Transverse colon (tissue), 4 donors: ENCODE results near the gene TEX36. TPM values are rescaled to one million over a fixed set of nuclear protein-coding genes. Genes with fewer than 3 reads are reported as not detected.

Experiments
- DNase-seq: peaks from one replicate; pipeline ENCODE4 v3.0.0-alpha.2; 2019
- H3K27ac ChIP-seq, 4 donors: fragments of 200-600 bp; sonication (generic); 2 replicates each; pipeline ENCODE4 v1.5.1; 2016 to 2018; ENCODE audit warnings: inconsistent platforms in 4 of 4
- H3K27me3 ChIP-seq: fragments of 200-600 bp; sonication (generic); 2 replicates; pipeline ENCODE4 v1.5.1; 2017; ENCODE audit warnings: inconsistent platforms
- H3K36me3 ChIP-seq, 4 donors: fragments of 200-600 bp; sonication (generic); 2 replicates each; pipeline ENCODE4 v1.5.1; 2017 to 2019; ENCODE audit warnings: inconsistent platforms in 4 of 4
- H3K4me1 ChIP-seq, 4 donors: fragments of 200-600 bp; sonication (generic); 2 replicates each; pipeline ENCODE4 v1.5.1; 2017 to 2020; ENCODE audit warnings: inconsistent platforms in 4 of 4
- H3K4me3 ChIP-seq, 4 donors: fragments of 200-600 bp; sonication (generic); 1 replicate in 1 of 4; 2 replicates in 3 of 4; pipeline versions ENCODE4 v1.5.1 to v1.6.1; 2017 to 2019; ENCODE audit warnings: inconsistent platforms in 4 of 4
- H3K9me3 ChIP-seq, 2 donors: fragments of 200-600 bp; sonication (generic); 2 replicates each; pipeline ENCODE4 v1.5.1; 2017 to 2019; ENCODE audit warnings: inconsistent platforms in 2 of 2
- CTCF ChIP-seq, 5 experiments: fragments of 200-600 bp in 3 of 5; fragments of 450-650 bp in 2 of 5; sonication (generic) in 3 of 5; IDR thresholded peaks; 1 replicate in 2 of 5; 2 replicates in 3 of 5; pipeline ENCODE4 v1.5.1; 2016 to 2017; ENCODE audit warnings: antibody characterized with exemption in 5 of 5, inconsistent platforms in 3 of 5, mild to moderate bottlenecking in 2 of 5, moderate library complexity in 1 of 5
- EP300 ChIP-seq: sonication (generic); formaldehyde crosslinking; IDR thresholded peaks from one replicate; pipeline ENCODE4 v1.6.1; 2017; ENCODE audit warnings: antibody characterized with exemption, low read depth
- POLR2A ChIP-seq: fragments of 450-650 bp; IDR thresholded peaks from one replicate; pipeline ENCODE4 v1.6.1; 2016; ENCODE audit warnings: antibody characterized with exemption, mild to moderate bottlenecking, moderate library complexity
- POLR2AphosphoS5 ChIP-seq, 3 donors: sonication (generic); formaldehyde crosslinking; IDR thresholded peaks; one replicate each; pipeline ENCODE4 v1.6.1; 2016; ENCODE audit warnings: antibody characterized with exemption in 3 of 3
- WGBS, 2 donors: methylation state at CpG; one replicate each; pipeline ENCODE4 v1.1.5; 2018; ENCODE audit warnings: low coverage in 1 of 2; 5-methylcytosine and 5-hydroxymethylcytosine counted together
- in situ Hi-C, 4 donors: fragments of 200-750 bp; cut with MboI; loops; one replicate each; pipeline versions ENCODE4 v1.15.0 to v1.15.1; 2017; ENCODE audit warnings: low sequenced_read_pairs in 3 of 4, low pct_ligation_motif_present in 1 of 4, low pct_unique_long_range_greater_than_20kb in 1 of 4
- intact Hi-C: fragments of 100-400 bp; cut with DNase I; formaldehyde crosslinking; loops from one replicate; pipeline ENCODE4 v1.15.1; 2023; ENCODE audit warnings: low total_unique reads
- total RNA-seq, 4 donors: library from RNA; depleted of rRNA; stranded (reverse); fragments of >200 nt; gene quantifications; one replicate each; pipeline ENCODE4 v1.1.0, GENCODE V29; 2016

Gene TEX36
- not detected for total RNA-seq

- DNase-seq = no peak
- intact Hi-C loops = no loop called here
- 64% methylated on average over 3 of the region's 3 CpGs; no CpG with 5 or more reads in 1 of the 2 donors for WGBS, 2 donors
- in situ Hi-C loops = no loop called here
- TF ChIP-seq POLR2AphosphoS5 (IDR thresholded peaks at IDR 0.05) = no peak
- no peak within 1 kb of the TSS for H3K27ac ChIP-seq
- no peaks in the 10 kb centered on the region for H3K4me1 ChIP-seq
- no peaks in the 10 kb centered on the region for H3K36me3 ChIP-seq
- no peaks in the 10 kb centered on the region for H3K9me3 ChIP-seq
- no peak within 1 kb of the TSS for H3K4me3 ChIP-seq
- peaks cover 7% of the 10 kb centered on the region for H3K27me3 ChIP-seq
Measured at GRCh38 chr10:125683063-125683462, at the start of gene TEX36. TSS of gene TEX36 (minus strand) at chr10:125683163. CDS start at chr10:125682989, 174 bp downstream.

GRCh38 chr10:125727436-125727835, 44.5 kb upstream of the TEX36 start:
- no peaks in the 10 kb centered on the region for H3K9me3 ChIP-seq
- WGBS, 2 donors = 22 to 43% methylated on average over 2 to 3 of the region's 3 CpGs
- no peaks in the 10 kb centered on the region for H3K27me3 ChIP-seq
- intact Hi-C loops = no loop called here
- H3K4me3 ChIP-seq = no peak overlapping the region
- H3K4me1 ChIP-seq = peaks cover 0 to 15% (median 9%) of the 10 kb centered on the region in 4 donors
- in situ Hi-C loops = no loop called here
- peak; percentile 15 for DNase-seq
- H3K27ac ChIP-seq = peak overlapping the region; percentile 27 to 57 (median 46)
- TF ChIP-seq POLR2A (no peak), CTCF (IDR thresholded peaks at IDR 0.05) (no peak), POLR2AphosphoS5 (IDR thresholded peaks at IDR 0.05) (peak in 1 of 3 donors; percentile 28), EP300 (no peak)
- H3K36me3 ChIP-seq = peaks cover 0 to 84% (median 43%) of the 10 kb centered on the region in 4 donors

- Histone ChIP-seq H3K4me3 (no peak overlapping the region), H3K36me3 (peaks cover 0 to 84% (median 41%) of the 10 kb centered on the region in 4 donors), H3K27me3 (no peaks in the 10 kb centered on the region), H3K9me3 (no peaks in the 10 kb centered on the region), H3K4me1 (peaks cover 0 to 18% (median 9%) of the 10 kb centered on the region in 4 donors), H3K27ac (peak overlapping the region; percentile 27 to 57 (median 46))
- no peak for DNase-seq
- TF ChIP-seq POLR2AphosphoS5 (IDR thresholded peaks at IDR 0.05) = no peak
- no peak for TF ChIP-seq EP300
- TF ChIP-seq CTCF (IDR thresholded peaks at IDR 0.05) = no peak
- TF ChIP-seq POLR2A = no peak
- intact Hi-C loops (no loop called here), in situ Hi-C loops (no loop called here)
- WGBS, 2 donors = 40 to 61% methylated on average over 5 to 7 of the region's 7 CpGs
Measured at GRCh38 chr10:125726914-125727313, 44.0 kb upstream of the TEX36 start.

GRCh38 chr10:125722811-125723210, 39.8 kb upstream of the TEX36 start:
- Histone ChIP-seq H3K36me3 (peaks cover 0 to 56% (median 22%) of the 10 kb centered on the region in 4 donors), H3K9me3 (no peaks in the 10 kb centered on the region), H3K4me1 (peaks cover 4 to 38% (median 20%) of the 10 kb centered on the region in 4 donors), H3K4me3 (no peak overlapping the region), H3K27ac (no peak overlapping the region), H3K27me3 (no peaks in the 10 kb centered on the region)
- no peak for TF ChIP-seq POLR2A
- no peak for TF ChIP-seq CTCF (IDR thresholded peaks at IDR 0.05)
- no peak for TF ChIP-seq POLR2AphosphoS5 (IDR thresholded peaks at IDR 0.05)
- no peak for TF ChIP-seq EP300
- DNase-seq = no peak
- 95 to 100% methylated on average over 1 of the region's 1 CpG for WGBS, 2 donors
- intact Hi-C loops = no loop called here
- in situ Hi-C loops = loop anchor here in 1 of 4 donors (25.0 kb wide), 1 partner anchor 686 kb away; no protein-coding TSS in a partner anchor

GRCh38 chr10:125721035-125721434, 38.1 kb upstream of the TEX36 start:
- Histone ChIP-seq H3K27ac (no peak overlapping the region), H3K9me3 (no peaks in the 10 kb centered on the region), H3K36me3 (peaks cover 0 to 47% (median 16%) of the 10 kb centered on the region in 4 donors), H3K4me3 (peak overlapping the region in 1 of 4 donors; percentile 85), H3K4me1 (peaks cover 4 to 25% (median 11%) of the 10 kb centered on the region in 4 donors), H3K27me3 (no peaks in the 10 kb centered on the region)
- TF ChIP-seq POLR2A (no peak), POLR2AphosphoS5 (IDR thresholded peaks at IDR 0.05) (no peak), EP300 (no peak), CTCF (IDR thresholded peaks at IDR 0.05) (no peak)
- 69 to 73% methylated on average over 6 of the region's 6 CpGs for whole genome bisulfite sequencing, 2 donors
- no peak for DNase-seq
- in situ Hi-C loops (loop anchor here in 1 of 4 donors (25.0 kb wide), 1 partner anchor 684 kb away; no protein-coding TSS in a partner anchor), intact Hi-C loops (no loop called here)
